ENCODE data around the gene OTOR.
A peak's percentile ranks its signal among the peaks of the same experiment; 100 is the strongest.

OTOR gene

GRCh38 chr20:16748308-16748900, at the start of gene OTOR:
OTOR (plus strand) TSS chr20:16748358; CDS start chr20:16748402, 44 bp downstream.
- DNase-seq (ENCODE audit: low spot score) = no peak

- DNase-seq (ENCODE audit: low spot score) = no peak
Measured at GRCh38 chr20:16699293-16699692, 48.9 kb upstream of the OTOR start.

- no peak for DNase-seq (ENCODE audit: low spot score)
Measured at GRCh38 chr20:16701296-16701695, 46.9 kb upstream of the OTOR start.

GRCh38 chr20:16703570-16703969, 44.6 kb upstream of the OTOR start:
- no peak for DNase-seq (ENCODE audit: low spot score)

- DNase-seq (ENCODE audit: low spot score) = no peak
Measured at GRCh38 chr20:16707674-16708073, 40.5 kb upstream of the OTOR start.

- DNase-seq (ENCODE audit: low spot score) = no peak
Measured at GRCh38 chr20:16708602-16709001, 39.6 kb upstream of the OTOR start.

- no peak for DNase-seq (ENCODE audit: low spot score)
Measured at GRCh38 chr20:16709017-16709416, 39.1 kb upstream of the OTOR start.

GRCh38 chr20:16710781-16711180, 37.4 kb upstream of the OTOR start:
- no peak for DNase-seq (ENCODE audit: low spot score)

GRCh38 chr20:16711661-16712258, 36.4 kb upstream of the OTOR start:
- no peak for DNase-seq (ENCODE audit: low spot score)

GRCh38 chr20:16712511-16712947, 35.6 kb upstream of the OTOR start:
- no peak for DNase-seq (ENCODE audit: low spot score)

- no peak for DNase-seq (ENCODE audit: low spot score)
Measured at GRCh38 chr20:16713066-16713465, 35.1 kb upstream of the OTOR start.

- no peak for DNase-seq (ENCODE audit: low spot score)
Measured at GRCh38 chr20:16714242-16714641, 33.9 kb upstream of the OTOR start.

GRCh38 chr20:16714751-16715150, 33.4 kb upstream of the OTOR start:
- DNase-seq (ENCODE audit: low spot score) = no peak

- DNase-seq (ENCODE audit: low spot score) = no peak
Measured at GRCh38 chr20:16719421-16719820, 28.7 kb upstream of the OTOR start.

GRCh38 chr20:16729080-16729479, 19.1 kb upstream of the OTOR start:
- no peak for DNase-seq (ENCODE audit: low spot score)

- DNase-seq (ENCODE audit: low spot score) = peak; percentile 90
Measured at GRCh38 chr20:16729565-16730460, 18.3 kb upstream of the OTOR start, which contains the start of gene SNRPB2. SNRPB2 (plus strand) TSS chr20:16730026; CDS start chr20:16731703, 1,677 bp downstream.

- DNase-seq (ENCODE audit: low spot score) = no peak
Measured at GRCh38 chr20:16732506-16733152, 15.5 kb upstream of the OTOR start.

- no peak for DNase-seq (ENCODE audit: low spot score)
Measured at GRCh38 chr20:16740365-16741072, 7.6 kb upstream of the OTOR start.

GRCh38 chr20:16744178-16744807, 3.9 kb upstream of the OTOR start:
- no peak for DNase-seq (ENCODE audit: low spot score)

GRCh38 chr20:16745204-16745603, 3.0 kb upstream of the OTOR start:
- no peak for DNase-seq (ENCODE audit: low spot score)

- no peak for DNase-seq (ENCODE audit: low spot score)
Measured at GRCh38 chr20:16747291-16747811, 807 bp upstream of the OTOR start.
